Measurements from ENCODE around the gene PDSS2. TPM values are rescaled to one million over a fixed set of nuclear protein-coding genes. Genes with fewer than 3 reads are reported as not detected.

PDSS2 gene
- total and polyA plus RNA-seq, 4 donors: 10.5 to 20.9 (median 16.0) TPM

- Histone ChIP-seq H3K4me1 (ENCODE audit: control insufficient read depth in 4 of 4, insufficient read depth in 4 of 4, low read length in 3 of 4) (peaks cover 0 to 11% (median 2%) of the 10 kb centered on the region in 4 donors), H3K27ac (ENCODE audit: low read depth in 1 of 2, low read length in 2 of 2) (no peak overlapping the region), H3K27me3 (ENCODE audit: control insufficient read depth in 4 of 4, insufficient read depth in 4 of 4, low read length in 3 of 4) (no peaks in the 10 kb centered on the region), H3K36me3 (ENCODE audit: control insufficient read depth in 4 of 4, insufficient read depth in 3 of 4, low read depth in 1 of 4, low read length in 3 of 4) (no peaks in the 10 kb centered on the region), H3K9ac (ENCODE audit: low read depth in 1 of 2, low read length in 2 of 2) (no peak overlapping the region), H3K4me3 (ENCODE audit: low read depth in 1 of 3, low read length in 3 of 3) (no peak overlapping the region), H3K9me3 (ENCODE audit: control insufficient read depth in 4 of 4, low read length in 3 of 4) (no peaks in the 10 kb centered on the region)
- over 99% methylated on average over 2 of the region's 2 CpGs for WGBS
- TF ChIP-seq ZBTB33 (IDR thresholded peaks at IDR 0.05): no peak
- TF ChIP-seq SP1 (IDR thresholded peaks at IDR 0.05): no peak
- no peak for TF ChIP-seq NR2F2 (IDR thresholded peaks at IDR 0.05)
- no peak for TF ChIP-seq GABPA (IDR thresholded peaks at IDR 0.05 in 1 of 2, conservative IDR thresholded peaks at IDR 0.05 in 1 of 2)
- no peak for TF ChIP-seq YY1 (IDR thresholded peaks at IDR 0.05)
- no peak for TF ChIP-seq EGR1 (IDR thresholded peaks at IDR 0.05; ENCODE audit: low read depth in 2 of 2)
- no peak for TF ChIP-seq HNF4A (conservative IDR thresholded peaks at IDR 0.05)
- TF ChIP-seq TAF1 (conservative IDR thresholded peaks at IDR 0.05): no peak
- TF ChIP-seq CTCF (IDR thresholded peaks at IDR 0.05; ENCODE audit: low read depth, low read length, missing input control): no peak
- TF ChIP-seq, protein P1, sequence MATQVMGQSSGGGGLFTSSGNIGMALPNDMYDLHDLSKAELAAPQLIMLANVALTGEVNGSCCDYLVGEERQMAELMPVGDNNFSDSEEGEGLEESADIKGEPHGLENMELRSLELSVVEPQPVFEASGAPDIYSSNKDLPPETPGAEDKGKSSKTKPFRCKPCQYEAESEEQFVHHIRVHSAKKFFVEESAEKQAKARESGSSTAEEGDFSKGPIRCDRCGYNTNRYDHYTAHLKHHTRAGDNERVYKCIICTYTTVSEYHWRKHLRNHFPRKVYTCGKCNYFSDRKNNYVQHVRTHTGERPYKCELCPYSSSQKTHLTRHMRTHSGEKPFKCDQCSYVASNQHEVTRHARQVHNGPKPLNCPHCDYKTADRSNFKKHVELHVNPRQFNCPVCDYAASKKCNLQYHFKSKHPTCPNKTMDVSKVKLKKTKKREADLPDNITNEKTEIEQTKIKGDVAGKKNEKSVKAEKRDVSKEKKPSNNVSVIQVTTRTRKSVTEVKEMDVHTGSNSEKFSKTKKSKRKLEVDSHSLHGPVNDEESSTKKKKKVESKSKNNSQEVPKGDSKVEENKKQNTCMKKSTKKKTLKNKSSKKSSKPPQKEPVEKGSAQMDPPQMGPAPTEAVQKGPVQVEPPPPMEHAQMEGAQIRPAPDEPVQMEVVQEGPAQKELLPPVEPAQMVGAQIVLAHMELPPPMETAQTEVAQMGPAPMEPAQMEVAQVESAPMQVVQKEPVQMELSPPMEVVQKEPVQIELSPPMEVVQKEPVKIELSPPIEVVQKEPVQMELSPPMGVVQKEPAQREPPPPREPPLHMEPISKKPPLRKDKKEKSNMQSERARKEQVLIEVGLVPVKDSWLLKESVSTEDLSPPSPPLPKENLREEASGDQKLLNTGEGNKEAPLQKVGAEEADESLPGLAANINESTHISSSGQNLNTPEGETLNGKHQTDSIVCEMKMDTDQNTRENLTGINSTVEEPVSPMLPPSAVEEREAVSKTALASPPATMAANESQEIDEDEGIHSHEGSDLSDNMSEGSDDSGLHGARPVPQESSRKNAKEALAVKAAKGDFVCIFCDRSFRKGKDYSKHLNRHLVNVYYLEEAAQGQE (IDR thresholded peaks at IDR 0.05): no peak
- no peak for TF ChIP-seq HNF4G (IDR thresholded peaks at IDR 0.05)
- no peak for TF ChIP-seq FOXA2 (IDR thresholded peaks at IDR 0.05)
- TF ChIP-seq RXRA (IDR thresholded peaks at IDR 0.05): no peak
- no peak for DNase-seq (ENCODE audit: low spot score)
These were observed 125.9 kb downstream of the PDSS2 start for GRCh38 chr6:107333491-107333890.

- H3K36me3 ChIP-seq (ENCODE audit: control insufficient read depth in 4 of 4, insufficient read depth in 3 of 4, low read depth in 1 of 4, low read length in 3 of 4): no peaks in the 10 kb centered on the region
- H3K4me1 ChIP-seq (ENCODE audit: control insufficient read depth in 4 of 4, insufficient read depth in 4 of 4, low read length in 3 of 4): peaks cover 0 to 11% (median 2%) of the 10 kb centered on the region in 4 donors
- no peak overlapping the region for H3K9ac ChIP-seq (ENCODE audit: low read depth in 1 of 2, low read length in 2 of 2)
- no peaks in the 10 kb centered on the region for H3K9me3 ChIP-seq (ENCODE audit: control insufficient read depth in 4 of 4, low read length in 3 of 4)
- no peak overlapping the region for H3K27ac ChIP-seq (ENCODE audit: low read depth in 1 of 2, low read length in 2 of 2)
- no peak overlapping the region for H3K4me3 ChIP-seq (ENCODE audit: low read depth in 1 of 3, low read length in 3 of 3)
- no peak for DNase-seq (ENCODE audit: low spot score)
- TF ChIP-seq GABPA (IDR thresholded peaks at IDR 0.05 in 1 of 2, conservative IDR thresholded peaks at IDR 0.05 in 1 of 2) (no peak), FOXA2 (IDR thresholded peaks at IDR 0.05) (no peak), ZBTB33 (IDR thresholded peaks at IDR 0.05) (peak; percentile 35), ATF3 (IDR thresholded peaks at IDR 0.05) (peak; percentile 61), MAX (IDR thresholded peaks at IDR 0.05) (peak; percentile 16), SP1 (IDR thresholded peaks at IDR 0.05) (peak; percentile 31), RAD21 (IDR thresholded peaks at IDR 0.05) (peak in 1 of 2 donors; percentile 12), HNF4G (IDR thresholded peaks at IDR 0.05) (peak; percentile 46), EGR1 (IDR thresholded peaks at IDR 0.05; ENCODE audit: low read depth in 2 of 2) (no peak), RXRA (IDR thresholded peaks at IDR 0.05) (peak; percentile 34 to 37), JUND (IDR thresholded peaks at IDR 0.05) (peak; percentile 74 to 86), HNF4A (conservative IDR thresholded peaks at IDR 0.05) (peak; percentile 68 to 76), YY1 (IDR thresholded peaks at IDR 0.05) (peak; percentile 37)
- H3K27me3 ChIP-seq (ENCODE audit: control insufficient read depth in 4 of 4, insufficient read depth in 4 of 4, low read length in 3 of 4): no peaks in the 10 kb centered on the region
- 74% methylated on average over 5 of the region's 5 CpGs for WGBS
These were observed 127.7 kb downstream of the PDSS2 start for GRCh38 chr6:107331409-107332386.
